Smooth muscle cell (in vitro differentiated cells): ENCODE data around the gene RABGAP1L. TPM values are rescaled to one million over a fixed set of nuclear protein-coding genes. Genes with fewer than 3 reads are reported as not detected.

Source experiments
- DNase-seq: peaks from one replicate; lab custom pipeline; 2025; ENCODE audit not compliant: unreplicated experiment; lab: John Stamatoyannopoulos, UW
- H2AFZ ChIP-seq: fragments of 200-600 bp; sonication (generic); 2 replicates; pipeline ENCODE4 v1.6.0; 2016; ENCODE audit warnings: antibody characterized with exemption, low read depth, mild to moderate bottlenecking
- H3F3A ChIP-seq: fragments of 200-600 bp; sonication (generic); 2 replicates; pipeline ENCODE4 v1.6.0; 2017; ENCODE audit warnings: antibody characterized with exemption, low read depth
- H3K27ac ChIP-seq: fragments of 200-600 bp; sonication (generic); 2 replicates; pipeline ENCODE4 v1.5.1; 2016; ENCODE audit warnings: low read depth, mild to moderate bottlenecking
- H3K27me3 ChIP-seq: fragments of 200-600 bp; sonication (generic); 2 replicates; pipeline ENCODE4 v1.6.1; 2016; ENCODE audit warnings: low read depth, mild to moderate bottlenecking
- H3K36me3 ChIP-seq: fragments of 200-600 bp; sonication (generic); 2 replicates; pipeline ENCODE4 v1.5.1; 2016; ENCODE audit warnings: low read depth
- H3K4me1 ChIP-seq: fragments of 200-600 bp; sonication (generic); 2 replicates; pipeline ENCODE4 v1.5.1; 2016; ENCODE audit warnings: low read depth
- H3K4me2 ChIP-seq: fragments of 200-600 bp; sonication (generic); 2 replicates; pipeline ENCODE4 v1.6.0; 2016; ENCODE audit warnings: mild to moderate bottlenecking
- H3K4me3 ChIP-seq: fragments of 200-600 bp; sonication (generic); 2 replicates; pipeline ENCODE4 v1.5.1; 2016; ENCODE audit warnings: mild to moderate bottlenecking
- H3K79me2 ChIP-seq: fragments of 200-600 bp; sonication (generic); 2 replicates; pipeline ENCODE4 v1.6.0; 2016; ENCODE audit warnings: low read depth, mild to moderate bottlenecking
- H3K9ac ChIP-seq: fragments of 200-600 bp; sonication (generic); 2 replicates; pipeline ENCODE4 v1.6.0; 2016; ENCODE audit warnings: low read depth
- H3K9me3 ChIP-seq: fragments of 200-600 bp; sonication (generic); replicated peaks from 2 replicates; pipeline ENCODE4 v1.5.1; 2016; ENCODE audit warnings: low read depth
- H4K20me1 ChIP-seq: fragments of 200-600 bp; sonication (generic); 2 replicates; pipeline ENCODE4 v1.6.0; 2016; ENCODE audit warnings: low read depth
- WGBS: methylation state at CpG from one replicate; pipeline ENCODE4 v1.1.7; 2016; ENCODE audit warnings: low lambda C conversion rate; 5-methylcytosine and 5-hydroxymethylcytosine counted together
- polyA plus RNA-seq: library from polyadenylated mRNA; unstranded; fragments of >200 nt; fragmentation: Nextera tagmentation; extraction: Ambion mirVana; gene quantifications from 2 replicates; pipeline ENCODE4 v1.2.1, GENCODE V29; 2016
- total RNA-seq: library from RNA; depleted of rRNA; stranded (reverse); fragments of >200 nt; gene quantifications from 2 replicates; pipeline ENCODE4 v1.2.3, GENCODE V29; 2014
- TF ChIP-seq, protein P1 (sequence below): fragments of 200-600 bp; sonication (generic); IDR thresholded peaks from 2 replicates; pipeline ENCODE4 v1.5.1; 2017; ENCODE audit warnings: borderline replicate concordance, mild to moderate bottlenecking, antibody characterized with exemption; ENCODE audit not compliant: insufficient read depth, poor library complexity, severe bottlenecking

The RABGAP1L gene
- total and polyA plus RNA-seq, 2 experiments from 2014 or later, result 4.8 to 24.7 TPM

DNA sequence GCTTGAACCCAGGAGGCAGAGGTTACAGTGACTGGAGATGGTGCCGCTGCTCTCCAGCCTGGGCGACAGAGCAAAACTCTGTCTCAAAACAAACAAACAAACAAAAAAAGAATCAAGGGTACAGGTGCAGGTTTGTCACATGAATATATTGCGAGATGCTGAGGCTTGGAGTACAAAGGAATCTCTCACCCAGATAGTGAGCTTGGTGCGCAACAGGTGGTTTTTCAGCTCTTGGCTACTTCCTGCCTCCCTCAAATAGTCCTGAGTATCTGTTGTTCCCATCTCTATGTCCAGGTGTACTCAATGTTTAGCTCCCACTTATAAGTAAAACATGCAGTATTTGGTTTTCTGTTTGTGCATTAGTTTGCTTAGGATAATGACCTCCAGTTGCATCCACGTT, 666.5 kb downstream of the RABGAP1L start:
- Histone ChIP-seq H3K36me3 (no peaks in the 10 kb centered on the region), H3F3A (no peaks in the 10 kb centered on the region), H3K27ac (no peak overlapping the region), H3K4me1 (no peaks in the 10 kb centered on the region), H3K9me3 (no peaks in the 10 kb centered on the region), H3K79me2 (no peaks in the 10 kb centered on the region), H3K9ac (no peak overlapping the region), H3K4me2 (no peak overlapping the region), H3K27me3 (no peaks in the 10 kb centered on the region), H3K4me3 (no peak overlapping the region), H4K20me1 (no peaks in the 10 kb centered on the region), H2AFZ (no peak overlapping the region)
- TF ChIP-seq, protein P1, sequence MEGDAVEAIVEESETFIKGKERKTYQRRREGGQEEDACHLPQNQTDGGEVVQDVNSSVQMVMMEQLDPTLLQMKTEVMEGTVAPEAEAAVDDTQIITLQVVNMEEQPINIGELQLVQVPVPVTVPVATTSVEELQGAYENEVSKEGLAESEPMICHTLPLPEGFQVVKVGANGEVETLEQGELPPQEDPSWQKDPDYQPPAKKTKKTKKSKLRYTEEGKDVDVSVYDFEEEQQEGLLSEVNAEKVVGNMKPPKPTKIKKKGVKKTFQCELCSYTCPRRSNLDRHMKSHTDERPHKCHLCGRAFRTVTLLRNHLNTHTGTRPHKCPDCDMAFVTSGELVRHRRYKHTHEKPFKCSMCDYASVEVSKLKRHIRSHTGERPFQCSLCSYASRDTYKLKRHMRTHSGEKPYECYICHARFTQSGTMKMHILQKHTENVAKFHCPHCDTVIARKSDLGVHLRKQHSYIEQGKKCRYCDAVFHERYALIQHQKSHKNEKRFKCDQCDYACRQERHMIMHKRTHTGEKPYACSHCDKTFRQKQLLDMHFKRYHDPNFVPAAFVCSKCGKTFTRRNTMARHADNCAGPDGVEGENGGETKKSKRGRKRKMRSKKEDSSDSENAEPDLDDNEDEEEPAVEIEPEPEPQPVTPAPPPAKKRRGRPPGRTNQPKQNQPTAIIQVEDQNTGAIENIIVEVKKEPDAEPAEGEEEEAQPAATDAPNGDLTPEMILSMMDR, result no peak
- 85% methylated on average over 5 of the region's 5 CpGs for WGBS
- DNase-seq, result no peak

DNA sequence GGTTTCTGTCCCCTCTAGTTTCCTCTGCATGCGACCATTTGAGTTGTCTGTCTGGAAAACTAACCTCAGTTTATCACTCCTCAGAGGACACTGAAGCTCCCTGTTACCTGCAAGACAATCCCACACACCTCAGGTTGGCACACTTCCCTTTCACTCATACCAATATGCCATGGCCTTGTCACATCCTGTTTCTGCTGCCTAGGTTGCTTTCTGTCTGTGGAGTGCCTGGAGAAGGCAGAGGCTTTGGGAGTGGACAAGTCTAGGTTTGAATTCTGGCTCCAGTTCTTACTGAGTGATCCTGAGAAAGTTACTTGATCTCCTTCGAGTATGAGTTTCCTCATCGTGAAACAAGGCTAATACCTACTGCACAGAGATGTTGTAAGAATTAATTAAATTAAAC, 668.9 kb downstream of the RABGAP1L start:
- WGBS, result 92% methylated on average over 3 of the region's 3 CpGs
- no peak overlapping the region for H3K4me3 ChIP-seq
- H3K4me1 ChIP-seq, result no peaks in the 10 kb centered on the region
- TF ChIP-seq, protein P1, result no peak
- no peaks in the 10 kb centered on the region for H3K27me3 ChIP-seq
- no peak for DNase-seq
- no peak overlapping the region for H3K9ac ChIP-seq
- no peaks in the 10 kb centered on the region for H3K36me3 ChIP-seq
- no peak overlapping the region for H2AFZ ChIP-seq
- H3K27ac ChIP-seq, result no peak overlapping the region
- no peaks in the 10 kb centered on the region for H3F3A ChIP-seq
- H3K4me2 ChIP-seq, result no peak overlapping the region
- H3K79me2 ChIP-seq, result no peaks in the 10 kb centered on the region
- H4K20me1 ChIP-seq, result no peaks in the 10 kb centered on the region
- no peaks in the 10 kb centered on the region for H3K9me3 ChIP-seq

DNA sequence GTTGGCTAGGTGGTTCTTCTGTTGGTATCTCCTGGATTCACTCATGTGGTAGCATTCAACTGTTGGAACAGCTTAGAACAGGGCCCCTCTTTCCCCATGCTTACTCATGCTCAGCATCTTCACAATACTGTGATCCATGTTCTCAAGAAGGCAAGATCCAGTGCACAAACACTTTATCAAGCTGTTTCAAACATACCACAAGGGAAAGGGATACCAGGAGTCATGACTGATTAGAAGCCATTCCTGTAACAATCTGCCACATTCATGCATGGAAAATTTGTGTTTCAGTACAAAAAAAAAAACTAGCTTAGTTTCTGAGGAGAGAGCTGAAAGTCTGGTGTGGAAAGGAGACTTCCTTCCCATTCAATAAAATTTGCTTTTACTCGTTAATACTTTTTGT, 670.7 kb downstream of the RABGAP1L start:
- Histone ChIP-seq H3K9ac (no peak overlapping the region), H3K4me3 (no peak overlapping the region), H3K79me2 (no peaks in the 10 kb centered on the region), H3K4me2 (no peak overlapping the region), H3K27me3 (no peaks in the 10 kb centered on the region), H3K27ac (no peak overlapping the region), H2AFZ (no peak overlapping the region), H3K9me3 (no peaks in the 10 kb centered on the region), H3K4me1 (no peaks in the 10 kb centered on the region), H4K20me1 (no peaks in the 10 kb centered on the region), H3F3A (no peaks in the 10 kb centered on the region), H3K36me3 (no peaks in the 10 kb centered on the region)
- DNase-seq, result no peak
- TF ChIP-seq, protein P1, result no peak
- WGBS, result 92% methylated on average over 1 of the region's 1 CpG

DNA sequence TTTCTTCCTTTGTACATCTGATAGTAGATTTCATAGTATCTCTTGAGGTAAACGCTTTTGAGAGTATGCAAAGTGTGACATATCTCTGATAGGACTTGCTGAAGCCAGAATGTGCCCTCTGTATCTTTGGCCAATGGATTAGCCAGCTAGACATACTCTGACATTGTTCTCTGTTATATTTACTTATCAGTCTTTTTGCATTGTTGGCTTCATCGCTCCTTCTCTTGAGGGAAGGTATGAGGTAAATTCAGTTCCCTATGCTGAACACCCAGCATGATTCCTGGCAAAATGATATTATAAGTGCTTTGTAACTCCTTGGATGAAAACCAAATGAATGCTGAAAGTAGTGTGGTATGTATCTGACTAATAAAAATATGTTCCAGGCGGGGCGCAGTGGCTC, 677.2 kb downstream of the RABGAP1L start:
- H3K9ac ChIP-seq, result no peak overlapping the region
- H3K27me3 ChIP-seq, result no peaks in the 10 kb centered on the region
- no peak overlapping the region for H3K27ac ChIP-seq
- H3K4me3 ChIP-seq, result no peak overlapping the region
- TF ChIP-seq, protein P1, result no peak
- H3K79me2 ChIP-seq, result no peaks in the 10 kb centered on the region
- no peaks in the 10 kb centered on the region for H3F3A ChIP-seq
- no peak overlapping the region for H3K4me2 ChIP-seq
- WGBS, result 95% methylated on average over 4 of the region's 4 CpGs
- no peaks in the 10 kb centered on the region for H3K36me3 ChIP-seq
- H3K4me1 ChIP-seq, result no peaks in the 10 kb centered on the region
- no peaks in the 10 kb centered on the region for H4K20me1 ChIP-seq
- no peak overlapping the region for H2AFZ ChIP-seq
- DNase-seq, result no peak
- no peaks in the 10 kb centered on the region for H3K9me3 ChIP-seq
